Hair follicle dermal papilla cell (primary cell): ENCODE measurements around the gene LENEP. TPM values are rescaled to one million over a fixed set of nuclear protein-coding genes. Genes with fewer than 3 reads are reported as not detected.

Experiments
- small RNA-seq: library from RNA; depleted of rRNA; stranded (forward); fragments of <200 nt; gene quantifications from one replicate; pipeline ENCODE3, GENCODE V24; 2012
- total RNA-seq: library from RNA; depleted of rRNA; stranded (reverse); fragments of >200 nt; gene quantifications from 2 replicates; pipeline ENCODE4 v1.2.3, GENCODE V29; 2012

LENEP gene, protein sequence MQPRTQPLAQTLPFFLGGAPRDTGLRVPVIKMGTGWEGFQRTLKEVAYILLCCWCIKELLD
- total RNA-seq: not detected in 2 replicates

DNA sequence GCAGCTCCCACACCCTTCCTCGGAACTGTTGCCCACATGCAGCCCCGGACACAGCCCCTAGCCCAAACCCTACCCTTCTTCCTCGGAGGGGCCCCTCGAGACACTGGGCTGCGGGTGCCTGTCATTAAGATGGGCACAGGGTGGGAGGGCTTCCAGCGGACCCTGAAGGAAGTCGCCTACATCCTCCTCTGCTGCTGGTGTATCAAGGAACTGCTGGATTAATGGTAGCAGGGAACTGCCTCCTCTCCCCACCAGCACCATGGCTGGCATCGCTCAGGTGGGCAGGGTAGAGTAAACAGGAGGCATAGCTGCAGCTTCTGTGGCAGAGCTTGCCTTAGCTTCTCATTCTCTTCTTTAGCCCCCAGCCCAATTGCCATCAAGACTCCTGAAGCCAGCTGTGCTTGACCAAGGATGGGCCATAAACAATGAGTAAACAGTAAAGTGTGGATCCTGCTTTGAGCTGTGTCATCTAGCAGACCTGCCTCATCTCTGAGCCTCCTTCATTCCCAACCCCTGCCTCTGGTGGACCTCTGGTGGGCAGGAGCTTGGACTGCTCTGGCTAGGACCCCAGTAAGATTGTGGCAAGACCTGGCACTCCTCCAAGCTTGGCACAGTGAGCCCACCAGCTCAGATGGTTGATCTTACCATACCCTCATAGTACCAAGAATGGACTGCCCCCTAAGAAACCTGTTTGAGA, at the start of gene LENEP:
LENEP (plus strand) TSS at position 15 of the 697 bp plus-strand sequence; CDS start at position 37, 22 bp downstream.

DNA sequence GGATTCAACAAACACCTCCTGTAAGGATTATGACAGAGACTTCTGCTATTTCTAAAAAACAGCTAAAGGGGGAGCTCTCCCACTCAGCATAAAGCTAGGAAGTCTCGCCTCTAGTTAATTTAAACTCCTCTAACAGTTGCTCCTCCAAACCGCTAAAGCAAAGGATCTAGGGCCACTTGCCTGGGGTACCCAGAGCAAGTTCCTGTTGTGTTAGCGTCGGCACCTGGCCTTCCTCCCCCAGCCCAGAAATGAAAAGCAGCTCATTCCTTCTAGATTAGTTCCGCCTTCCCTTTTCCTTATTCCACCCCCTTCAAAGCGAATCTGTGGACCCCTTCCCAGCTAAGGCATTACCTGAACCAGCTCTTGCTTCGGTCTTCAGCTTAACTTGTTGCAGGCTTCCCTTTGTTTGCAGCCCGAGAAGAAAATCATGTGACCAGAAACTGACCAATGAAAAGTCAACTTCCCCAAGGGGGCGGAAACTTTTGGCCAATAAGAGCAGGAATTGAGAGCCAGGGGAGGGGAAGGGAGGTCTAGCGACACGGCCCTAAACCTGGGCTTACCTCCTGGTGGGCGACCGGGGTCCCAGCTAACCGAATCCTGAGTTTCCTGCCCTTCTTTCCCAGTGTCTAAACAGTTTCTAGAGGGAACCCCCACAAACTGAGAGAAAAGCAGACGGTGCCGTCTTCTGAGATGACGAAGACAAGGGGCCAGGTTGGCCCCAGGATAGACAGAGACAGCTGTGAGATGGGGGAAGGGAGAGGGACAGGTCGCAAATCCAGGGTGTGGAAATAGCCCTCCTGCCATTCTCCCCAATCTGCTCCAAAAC, 37.5 kb upstream of the LENEP start, which contains the start of gene PBXIP1:
PBXIP1 (minus strand) TSS at position 382 of the 826 bp plus-strand sequence. CDS start 2,378 bp downstream, outside the sequence.

DNA sequence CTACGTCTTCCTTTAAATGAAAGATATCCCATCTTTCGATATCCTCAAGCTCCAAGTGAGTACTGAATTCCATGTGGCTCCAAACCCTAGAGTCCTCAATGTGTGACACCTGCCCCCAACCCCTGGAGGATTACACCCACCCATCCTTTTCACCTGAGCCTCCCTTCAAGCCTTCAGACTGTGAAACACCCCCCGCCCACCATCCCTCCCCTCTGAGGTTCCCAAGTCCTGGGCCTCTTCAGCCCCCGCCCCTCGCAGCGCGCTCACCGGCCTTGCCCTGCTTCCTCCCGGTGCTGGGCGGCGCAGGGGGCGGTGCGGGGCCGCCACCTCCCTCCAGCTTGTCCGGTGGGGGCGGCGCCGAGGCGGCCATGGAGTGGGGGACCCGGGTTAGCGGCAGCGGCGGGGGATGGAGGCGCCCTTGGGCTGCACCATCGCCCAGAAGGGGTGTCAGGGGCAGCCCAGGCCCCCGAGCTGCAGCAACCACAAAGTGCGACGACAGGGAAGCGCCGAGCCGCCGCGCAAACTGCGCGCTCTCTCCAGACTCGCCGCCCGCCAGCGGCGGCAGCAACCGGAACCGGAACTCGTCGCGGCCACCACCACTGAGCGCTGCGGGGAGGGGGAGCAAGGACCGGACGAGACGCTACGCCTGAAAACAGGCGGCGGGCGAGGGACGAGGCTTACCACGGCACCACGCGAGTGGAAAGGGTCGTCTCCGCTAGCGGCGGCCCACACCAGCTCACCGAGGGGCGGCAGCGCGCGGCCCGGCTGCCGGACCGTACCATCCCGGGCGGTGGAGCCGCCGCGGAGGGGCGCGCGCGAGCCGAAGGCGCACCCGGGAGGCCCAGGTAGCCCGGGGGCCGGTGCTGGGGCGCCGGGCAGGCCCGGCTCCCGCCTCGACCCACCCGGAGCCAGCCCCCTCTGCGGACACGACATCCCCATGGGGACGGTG, 31.9 kb upstream of the LENEP start, which contains the start of gene PYGO2:
PYGO2 (minus strand) TSS at position 576 of the 949 bp plus-strand sequence; CDS start at position 370, 206 bp downstream.

DNA sequence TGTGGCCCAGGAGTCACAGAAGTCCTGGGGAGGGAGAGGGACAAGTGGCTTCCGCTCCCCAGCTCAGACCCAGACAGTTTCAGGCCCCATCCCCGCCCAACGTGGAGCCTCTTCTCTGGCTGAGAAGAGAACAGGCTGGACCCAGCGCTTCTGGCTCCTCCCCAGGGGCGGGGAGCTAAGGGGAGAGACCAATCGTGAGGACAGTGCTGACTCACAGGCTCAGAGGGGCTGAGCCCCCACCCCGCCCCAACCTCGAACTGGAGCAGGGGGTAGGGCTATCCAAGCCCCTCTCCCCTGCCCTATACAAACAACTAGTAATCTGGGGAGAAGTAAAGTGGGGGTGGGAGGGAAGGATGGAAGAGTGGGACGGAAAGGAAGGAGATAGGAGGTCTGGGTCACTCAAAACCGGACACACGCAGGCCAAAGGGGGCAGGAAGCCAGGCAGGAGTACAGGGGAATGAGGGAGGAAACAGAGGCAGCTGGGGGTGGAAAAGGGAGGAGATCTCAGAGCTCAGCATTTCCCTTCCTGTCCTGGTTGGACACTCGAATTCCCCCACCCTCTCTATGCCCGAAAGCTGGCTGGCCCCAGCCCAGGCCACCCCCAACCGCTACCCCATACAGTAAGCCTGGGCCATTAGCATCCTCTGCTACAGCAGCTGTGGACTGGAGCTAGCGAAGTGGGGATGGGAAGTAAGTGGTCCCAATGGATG, 22.6 kb upstream of the LENEP start, which contains the start of gene SHC1:
SHC1 (minus strand) TSS at position 117 of the 710 bp plus-strand sequence. CDS start 221 bp downstream, outside the sequence.

DNA sequence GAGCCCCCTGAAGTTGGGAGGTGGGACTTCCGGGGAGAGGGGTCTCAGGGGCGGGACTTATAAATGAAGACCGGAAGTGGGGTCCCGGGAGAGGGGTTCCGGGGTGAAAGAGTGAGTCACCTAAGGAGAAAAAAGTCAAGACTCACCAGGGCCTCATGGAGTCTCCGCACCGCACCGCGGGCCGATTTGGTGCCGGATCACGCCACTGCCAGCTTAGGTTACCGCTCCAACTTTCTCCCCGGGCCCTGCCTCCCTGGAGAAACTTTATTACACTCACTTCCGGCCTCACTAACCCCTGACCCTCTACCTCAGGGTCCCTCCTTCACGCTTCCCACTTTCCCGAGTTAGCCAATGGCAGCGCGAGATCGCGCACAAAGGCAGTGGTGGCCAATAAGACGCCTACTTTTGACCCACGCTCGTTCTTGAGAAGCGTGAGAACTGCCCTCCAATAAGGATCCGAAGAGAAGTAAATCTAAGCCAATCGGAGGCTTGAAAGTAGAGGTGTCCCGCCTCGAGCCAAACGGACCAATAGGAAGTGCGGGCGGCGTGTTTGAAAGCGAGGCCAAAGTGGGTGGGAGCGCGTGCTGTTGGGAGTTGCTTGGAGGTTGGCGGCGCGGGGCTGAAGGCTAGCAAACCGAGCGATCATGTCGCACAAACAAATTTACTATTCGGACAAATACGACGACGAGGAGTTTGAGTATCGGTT, 19.1 kb upstream of the LENEP start, which contains the start of gene CKS1B:
CKS1B (plus strand) TSS at position 580 of the 706 bp plus-strand sequence; CDS start at position 645, 65 bp downstream.

DNA sequence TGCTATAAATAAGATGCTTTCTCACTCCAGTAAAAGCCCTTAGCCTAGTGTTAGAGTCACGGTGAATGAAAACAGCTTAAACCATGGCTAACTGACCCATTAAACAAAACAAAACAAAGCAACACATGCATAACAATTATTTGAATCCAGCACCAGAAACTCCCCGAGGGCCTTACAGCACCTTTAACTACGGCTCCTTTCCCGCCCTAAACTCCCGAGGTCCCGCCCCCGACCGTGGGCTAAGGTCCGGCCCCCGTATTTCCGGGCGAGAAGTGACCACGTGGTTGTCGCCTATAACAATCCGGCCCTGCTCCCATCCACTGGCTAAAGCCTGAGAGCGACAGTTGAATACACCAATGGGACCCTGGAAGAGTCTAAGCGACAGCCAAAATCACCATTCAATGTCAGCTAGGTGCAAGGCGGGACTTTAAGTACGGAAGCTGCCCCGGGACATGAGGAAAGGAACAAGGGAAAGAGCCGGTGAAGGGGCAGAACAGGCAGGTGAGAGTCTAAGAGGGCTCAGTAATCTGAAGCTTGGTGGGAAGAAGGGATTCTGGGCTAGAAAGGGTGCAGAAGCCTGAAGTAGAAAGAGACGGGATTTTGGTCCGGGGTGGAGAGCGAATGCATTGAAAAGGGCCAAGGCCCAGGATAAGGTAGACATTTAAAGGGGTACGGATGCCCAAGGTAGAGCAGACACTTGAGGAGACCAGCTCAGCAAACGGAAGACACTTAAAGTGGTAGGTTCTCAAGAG, 10.3 kb upstream of the LENEP start, which contains the start of gene FLAD1:
FLAD1 (plus strand) TSS at position 448 of the 752 bp plus-strand sequence. CDS start 351 bp downstream, outside the sequence.

DNA sequence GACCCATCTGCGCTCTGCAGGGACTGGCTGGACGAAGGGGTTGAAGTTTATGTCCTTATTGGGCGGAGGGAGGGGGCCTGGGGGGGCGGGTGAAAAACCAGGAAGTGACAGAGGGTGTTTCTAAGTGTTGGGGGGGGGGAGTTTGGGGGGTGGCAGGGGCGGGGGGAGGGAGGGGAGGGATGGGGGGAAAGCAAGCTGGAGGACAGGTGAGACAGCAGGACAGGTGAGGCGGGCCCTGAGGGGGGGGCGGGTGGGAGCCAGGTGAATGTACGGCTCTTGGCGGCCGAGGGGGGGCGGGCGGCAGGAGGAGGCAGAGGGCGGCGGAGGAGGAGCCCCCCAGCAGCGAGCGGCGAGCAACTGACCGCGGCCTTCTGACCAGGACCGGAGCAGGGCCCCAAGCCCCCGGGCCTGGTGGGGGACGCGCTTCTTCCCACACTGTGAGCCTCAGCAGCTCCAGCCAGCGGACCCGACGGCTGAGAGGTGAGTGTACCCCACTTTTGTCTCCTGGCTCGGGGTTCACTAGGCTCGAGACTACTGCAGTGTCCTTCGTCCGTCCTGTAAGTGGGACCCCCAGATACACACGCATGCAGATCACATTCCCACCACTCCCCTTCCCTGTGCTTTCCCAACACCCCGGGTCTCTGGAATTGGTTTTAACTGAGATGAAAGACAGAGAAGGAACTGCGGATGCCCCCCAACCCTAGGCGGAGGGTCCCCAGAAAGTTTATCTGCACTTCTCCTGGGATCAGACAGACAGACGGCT, 9.3 kb downstream of the LENEP start, which contains the start of gene ZBTB7B:
ZBTB7B (plus strand) TSS at position 339 of the 763 bp plus-strand sequence. CDS start 11,859 bp downstream, outside the sequence.

DNA sequence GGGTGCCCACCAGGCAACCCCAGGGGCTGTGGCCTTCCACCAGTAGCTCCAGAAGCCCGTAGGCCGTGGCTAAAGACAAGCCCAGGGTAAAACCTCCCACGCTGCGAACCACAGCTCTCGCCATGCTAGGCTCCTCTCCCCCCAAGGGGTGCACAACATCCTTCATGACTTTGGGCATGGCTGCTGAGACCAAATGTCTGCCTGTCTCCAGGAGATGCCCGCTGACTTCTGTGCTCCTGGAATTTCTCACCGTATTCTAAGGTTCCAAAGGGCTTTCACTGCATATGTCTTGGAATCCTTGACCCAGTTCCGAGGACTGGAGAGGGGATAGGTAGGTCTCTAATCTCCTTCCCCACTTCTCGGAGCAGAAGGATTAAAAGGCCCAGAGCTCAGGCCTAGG, 40.1 kb downstream of the LENEP start, which contains the start of the genes DCST1 and DCST2:
DCST1 (plus strand) TSS at position 301 of the 400 bp plus-strand sequence. CDS start 213 bp downstream, outside the sequence.
DCST2 (minus strand) TSS at position 258 of the 400 bp plus-strand sequence; CDS start at position 178, 80 bp downstream.

Small RNA genes lying within 50 kb of the gene (small RNA-seq; reads per million reads assigned to genes)
- gene MIR4258 (not detected), gene RF00017 (not detected)

Other genes with a start within 250 kb of the LENEP start
- not detected in 2 replicates for gene KCNN3, start 123.3 kb upstream of the LENEP start, total RNA-seq
- 5.7 and 9.7 TPM in 2 replicates for gene PMVK, start 56.9 kb upstream of the LENEP start, total RNA-seq
- 73.8 and 78.5 TPM in 2 replicates for gene PBXIP1, start 37.5 kb upstream of the LENEP start, total RNA-seq
- gene PYGO2, start 31.8 kb upstream of the LENEP start, total RNA-seq: 17.2 and 17.4 TPM in 2 replicates
- gene SHC1, start 22.8 kb upstream of the LENEP start, total RNA-seq: 374 and 395 TPM in 2 replicates
- 16.4 and 18.3 TPM in 2 replicates for gene CKS1B, start 18.9 kb upstream of the LENEP start, total RNA-seq
- gene FLAD1, start 10.2 kb upstream of the LENEP start, total RNA-seq: 19.8 and 20.3 TPM in 2 replicates
- 29.2 and 31.7 TPM in 2 replicates for gene ZBTB7B, start 9.2 kb downstream of the LENEP start, total RNA-seq
- not detected in 2 replicates for gene DCST2, start 40.2 kb downstream of the LENEP start, total RNA-seq
- gene DCST1, start 40.2 kb downstream of the LENEP start, total RNA-seq: not detected in 2 replicates
- gene ADAM15, start 57.7 kb downstream of the LENEP start, total RNA-seq: 63.0 and 94.4 TPM in 2 replicates
- 2.7 and 3.6 TPM in 2 replicates for gene EFNA4, start 70.2 kb downstream of the LENEP start, total RNA-seq
- gene EFNA3, start 85.3 kb downstream of the LENEP start, total RNA-seq: 0.81 and 0.97 TPM in 2 replicates
- not detected in 2 replicates for gene EFNA1, start 134.3 kb downstream of the LENEP start, total RNA-seq
- 39.9 and 43.6 TPM in 2 replicates for gene SLC50A1, start 142.3 kb downstream of the LENEP start, total RNA-seq
- gene DPM3, start 146.9 kb downstream of the LENEP start, total RNA-seq: 13.4 and 15.4 TPM in 2 replicates
- 44.4 and 49.5 TPM in 2 replicates for gene KRTCAP2, start 179.7 kb downstream of the LENEP start, total RNA-seq
- 7.4 and 7.8 TPM in 2 replicates for gene TRIM46, start 180.3 kb downstream of the LENEP start, total RNA-seq
- 39.7 and 41.2 TPM in 2 replicates for gene THBS3, start 214.3 kb downstream of the LENEP start, total RNA-seq
- gene MTX1, start 215.1 kb downstream of the LENEP start, total RNA-seq: 28.6 and 39.1 TPM in 2 replicates